ENCODE measurements around the gene CCDC40. TPM values are rescaled to one million over a fixed set of nuclear protein-coding genes. Genes with fewer than 3 reads are reported as not detected.

The CCDC40 gene
- total and polyA plus RNA-seq, 2 experiments from 2014 or later = 2.4 to 3.0 TPM

DNA sequence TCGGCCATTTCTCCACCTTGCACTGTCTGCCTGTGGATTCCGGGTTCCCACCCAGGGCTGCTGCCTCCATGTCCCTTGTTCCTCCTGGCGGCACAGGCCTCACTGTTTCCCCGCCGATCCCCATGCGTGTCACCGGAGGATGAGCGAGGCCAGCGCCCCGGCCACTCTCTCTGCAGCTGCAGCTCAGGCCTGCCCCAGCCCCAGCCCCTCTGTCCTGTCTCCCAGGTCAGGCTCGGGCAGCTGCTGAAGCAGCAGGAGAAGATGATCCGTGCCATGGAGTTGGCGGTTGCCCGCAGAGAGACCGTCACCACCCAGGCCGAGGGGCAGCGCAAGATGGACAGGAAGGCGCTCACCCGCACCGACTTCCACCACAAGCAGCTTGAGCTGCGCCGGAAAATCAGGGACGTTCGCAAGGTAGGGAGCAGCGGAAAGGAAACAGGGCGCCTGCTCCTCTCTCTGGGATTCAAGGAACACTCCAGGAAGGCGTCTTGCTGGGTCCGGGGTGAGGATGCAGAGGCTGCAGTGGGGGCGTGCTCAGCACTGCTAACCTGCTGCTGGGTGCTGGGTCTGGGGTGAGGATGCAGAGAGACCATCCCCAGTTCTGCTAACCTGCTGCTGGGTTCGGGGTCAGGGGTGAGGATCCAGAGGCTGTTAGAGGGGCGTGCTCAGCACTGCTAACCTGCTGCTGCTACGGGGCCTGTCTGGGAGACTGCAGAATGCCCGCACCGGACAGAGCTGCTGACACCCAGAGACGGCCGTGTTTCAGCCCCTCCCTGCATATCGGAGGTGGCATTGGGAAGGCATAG lies 58.8 kb downstream of the CCDC40 start:
- Histone ChIP-seq H3K4me2 (ENCODE audit: unreplicated experiment) (no peak overlapping the region), H3K36me3 (ENCODE audit: low read depth) (no peaks in the 10 kb centered on the region), H3K9me2 (ENCODE audit: insufficient read depth) (no peaks in the 10 kb centered on the region), H3K27me3 (replicated peaks; ENCODE audit: insufficient read depth) (no peaks in the 10 kb centered on the region), H3K9me3 (ENCODE audit: low read depth) (no peaks in the 10 kb centered on the region), H2AFZ (no peak overlapping the region), H3K27ac (no peak overlapping the region), H3K79me2 (ENCODE audit: insufficient read depth) (no peaks in the 10 kb centered on the region), H3F3A (ENCODE audit: insufficient read depth) (no peaks in the 10 kb centered on the region), H3K9ac (no peak overlapping the region), H3K4me3 (no peak overlapping the region), H4K20me1 (ENCODE audit: insufficient read depth) (no peaks in the 10 kb centered on the region), H3K4me1 (ENCODE audit: insufficient read depth) (no peaks in the 10 kb centered on the region)
- in situ Hi-C loops (cut with MboI) = no loop called here
- TF ChIP-seq EZH2 (IDR thresholded peaks at IDR 0.05; ENCODE audit: insufficient read depth, poor library complexity, severe bottlenecking) = no peak
- TF ChIP-seq EZH2phosphoT487 (IDR thresholded peaks at IDR 0.05; ENCODE audit: insufficient read depth, low read depth) = no peak
- 89 to 91% methylated on average over 36 to 37 of the region's 37 CpGs for WGBS, 2 experiments (ENCODE audit: low coverage in 1 of 2, low lambda C conversion rate in 2 of 2, missing lambda C conversion rate in 2 of 2)
- no peak for DNase-seq

DNA sequence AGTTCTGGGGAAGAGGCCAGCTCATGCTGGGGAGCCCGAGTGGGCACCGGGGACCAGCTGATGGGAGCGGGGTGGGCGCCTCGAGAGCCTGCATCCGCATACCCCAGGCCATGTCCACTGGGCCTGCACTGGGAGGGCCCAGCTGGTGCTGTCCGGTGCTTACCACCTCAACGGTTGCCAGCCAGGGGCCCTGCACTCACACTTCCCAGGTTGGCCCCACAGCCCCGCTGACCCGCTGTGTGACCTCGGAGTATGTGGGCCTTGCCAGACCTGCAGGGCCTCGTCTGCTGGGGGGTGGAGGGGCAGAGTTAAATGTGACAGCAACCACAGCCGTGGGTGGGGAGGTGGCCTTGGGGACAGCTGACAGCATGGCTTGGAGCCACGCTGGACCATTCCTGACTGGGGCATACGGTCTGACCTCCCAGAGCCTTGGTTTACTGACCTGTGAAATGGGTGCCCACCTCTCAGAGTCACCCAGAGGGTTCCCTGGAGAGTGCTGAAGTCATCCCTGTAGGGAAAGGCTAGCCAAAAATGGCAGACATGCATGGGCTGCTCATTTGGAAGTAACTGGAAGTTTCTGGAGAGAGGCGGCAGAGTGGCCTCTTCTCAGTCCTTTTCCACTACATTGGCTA lies 59.5 kb downstream of the CCDC40 start:
- Histone ChIP-seq H4K20me1 (ENCODE audit: insufficient read depth) (no peaks in the 10 kb centered on the region), H3K4me3 (no peak overlapping the region), H3K36me3 (ENCODE audit: low read depth) (no peaks in the 10 kb centered on the region), H2AFZ (no peak overlapping the region), H3K9ac (no peak overlapping the region), H3K79me2 (ENCODE audit: insufficient read depth) (no peaks in the 10 kb centered on the region), H3K4me2 (ENCODE audit: unreplicated experiment) (no peak overlapping the region), H3K27me3 (replicated peaks; ENCODE audit: insufficient read depth) (no peaks in the 10 kb centered on the region), H3K27ac (no peak overlapping the region), H3K4me1 (ENCODE audit: insufficient read depth) (peaks cover 5% of the 10 kb centered on the region), H3K9me2 (ENCODE audit: insufficient read depth) (no peaks in the 10 kb centered on the region), H3F3A (ENCODE audit: insufficient read depth) (no peaks in the 10 kb centered on the region), H3K9me3 (ENCODE audit: low read depth) (no peaks in the 10 kb centered on the region)
- WGBS, 2 experiments (ENCODE audit: low coverage in 1 of 2, low lambda C conversion rate in 2 of 2, missing lambda C conversion rate in 2 of 2) = 86 to 92% methylated on average over 15 to 16 of the region's 16 CpGs
- in situ Hi-C loops (cut with MboI) = no loop called here
- TF ChIP-seq EZH2 (IDR thresholded peaks at IDR 0.05; ENCODE audit: insufficient read depth, poor library complexity, severe bottlenecking) (no peak), EZH2phosphoT487 (IDR thresholded peaks at IDR 0.05; ENCODE audit: insufficient read depth, low read depth) (no peak)
- DNase-seq = no peak

GRCh38 chr17:80096561-80097021 lies 60.1 kb downstream of the CCDC40 start:
- Histone ChIP-seq H3K27ac (no peak overlapping the region), H2AFZ (no peak overlapping the region), H3K9me3 (ENCODE audit: low read depth) (no peaks in the 10 kb centered on the region), H3K4me3 (no peak overlapping the region), H3K79me2 (ENCODE audit: insufficient read depth) (no peaks in the 10 kb centered on the region), H3F3A (ENCODE audit: insufficient read depth) (no peaks in the 10 kb centered on the region), H3K9me2 (ENCODE audit: insufficient read depth) (no peaks in the 10 kb centered on the region), H3K27me3 (replicated peaks; ENCODE audit: insufficient read depth) (no peaks in the 10 kb centered on the region), H3K36me3 (ENCODE audit: low read depth) (no peaks in the 10 kb centered on the region), H3K4me1 (ENCODE audit: insufficient read depth) (peaks cover 5% of the 10 kb centered on the region), H4K20me1 (ENCODE audit: insufficient read depth) (no peaks in the 10 kb centered on the region), H3K4me2 (ENCODE audit: unreplicated experiment) (no peak overlapping the region), H3K9ac (no peak overlapping the region)
- no peak for DNase-seq
- in situ Hi-C loops (cut with MboI) = no loop called here
- 23 to 40% methylated on average over 8 to 12 of the region's 12 CpGs for whole genome bisulfite sequencing, 2 experiments (ENCODE audit: low coverage in 1 of 2, low lambda C conversion rate in 2 of 2, missing lambda C conversion rate in 2 of 2)
- TF ChIP-seq EZH2 (IDR thresholded peaks at IDR 0.05; ENCODE audit: insufficient read depth, poor library complexity, severe bottlenecking) = no peak
- TF ChIP-seq EZH2phosphoT487 (IDR thresholded peaks at IDR 0.05; ENCODE audit: insufficient read depth, low read depth) = no peak

DNA sequence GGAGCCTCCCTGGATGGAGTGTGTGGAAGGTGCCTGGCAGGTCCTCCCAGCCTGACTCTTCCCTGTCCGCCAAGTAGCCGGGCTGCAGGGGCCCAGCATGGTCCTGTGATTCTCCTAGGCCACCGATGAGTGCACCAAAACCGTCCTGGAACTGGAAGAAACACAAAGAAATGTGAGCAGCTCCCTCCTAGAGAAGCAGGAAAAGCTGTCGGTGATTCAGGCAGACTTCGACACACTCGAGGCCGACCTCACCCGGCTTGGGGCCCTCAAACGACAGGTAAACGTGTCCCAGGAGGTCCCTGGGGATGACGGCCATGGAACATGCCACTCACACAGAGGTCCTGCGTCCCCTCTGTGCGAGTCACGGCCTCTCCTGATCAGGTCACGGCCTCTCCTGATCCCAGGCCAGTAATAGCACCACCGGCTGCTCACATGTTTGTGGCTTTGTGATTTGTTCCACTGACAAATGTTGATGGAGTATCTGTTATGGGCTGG lies 60.7 kb downstream of the CCDC40 start:
- no peak overlapping the region for H2AFZ ChIP-seq
- WGBS, 2 experiments (ENCODE audit: low coverage in 1 of 2, low lambda C conversion rate in 2 of 2, missing lambda C conversion rate in 2 of 2) = 72 to 83% methylated on average over 17 of the region's 17 CpGs
- TF ChIP-seq EZH2phosphoT487 (IDR thresholded peaks at IDR 0.05; ENCODE audit: insufficient read depth, low read depth) (no peak), EZH2 (IDR thresholded peaks at IDR 0.05; ENCODE audit: insufficient read depth, poor library complexity, severe bottlenecking) (no peak)
- H3K27ac ChIP-seq = no peak overlapping the region
- no peak overlapping the region for H3K4me2 ChIP-seq (ENCODE audit: unreplicated experiment)
- no peaks in the 10 kb centered on the region for H4K20me1 ChIP-seq (ENCODE audit: insufficient read depth)
- peaks cover 5% of the 10 kb centered on the region for H3K4me1 ChIP-seq (ENCODE audit: insufficient read depth)
- no peaks in the 10 kb centered on the region for H3K9me2 ChIP-seq (ENCODE audit: insufficient read depth)
- no peaks in the 10 kb centered on the region for H3K9me3 ChIP-seq (ENCODE audit: low read depth)
- no peak for DNase-seq
- no peaks in the 10 kb centered on the region for H3K27me3 ChIP-seq (replicated peaks; ENCODE audit: insufficient read depth)
- no peak overlapping the region for H3K4me3 ChIP-seq
- H3K9ac ChIP-seq = no peak overlapping the region
- in situ Hi-C loops (cut with MboI) = no loop called here
- H3F3A ChIP-seq (ENCODE audit: insufficient read depth) = no peaks in the 10 kb centered on the region
- no peaks in the 10 kb centered on the region for H3K36me3 ChIP-seq (ENCODE audit: low read depth)
- H3K79me2 ChIP-seq (ENCODE audit: insufficient read depth) = no peaks in the 10 kb centered on the region

Measured in GM23248 (cell line).